HG02973 (cell line): ENCODE results near the gene LRCH2.
"Not testable (repeated sequence)": the region's sequence is repeated elsewhere in the genome, so short reads cannot be mapped to it uniquely, and the experiment has no call there.

Experiments
- ATAC-seq: cut with Tn5 transposase; IDR thresholded peaks from one replicate; pipeline ENCODE4 v1.9.1; 2021; ENCODE audit warnings: moderate library complexity; ENCODE audit not compliant: unreplicated experiment

The LRCH2 gene, protein sequence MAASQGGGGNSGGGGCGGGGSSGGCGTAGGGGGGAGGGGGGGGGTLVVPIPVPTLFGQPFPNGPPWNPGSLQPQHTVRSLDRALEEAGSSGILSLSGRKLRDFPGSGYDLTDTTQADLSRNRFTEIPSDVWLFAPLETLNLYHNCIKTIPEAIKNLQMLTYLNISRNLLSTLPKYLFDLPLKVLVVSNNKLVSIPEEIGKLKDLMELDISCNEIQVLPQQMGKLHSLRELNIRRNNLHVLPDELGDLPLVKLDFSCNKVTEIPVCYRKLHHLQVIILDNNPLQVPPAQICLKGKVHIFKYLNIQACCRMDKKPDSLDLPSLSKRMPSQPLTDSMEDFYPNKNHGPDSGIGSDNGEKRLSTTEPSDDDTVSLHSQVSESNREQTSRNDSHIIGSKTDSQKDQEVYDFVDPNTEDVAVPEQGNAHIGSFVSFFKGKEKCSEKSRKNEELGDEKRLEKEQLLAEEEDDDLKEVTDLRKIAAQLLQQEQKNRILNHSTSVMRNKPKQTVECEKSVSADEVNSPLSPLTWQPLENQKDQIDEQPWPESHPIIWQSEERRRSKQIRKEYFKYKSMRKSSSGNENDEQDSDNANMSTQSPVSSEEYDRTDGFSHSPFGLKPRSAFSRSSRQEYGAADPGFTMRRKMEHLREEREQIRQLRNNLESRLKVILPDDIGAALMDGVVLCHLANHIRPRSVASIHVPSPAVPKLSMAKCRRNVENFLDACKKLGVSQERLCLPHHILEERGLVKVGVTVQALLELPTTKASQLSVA

DNA sequence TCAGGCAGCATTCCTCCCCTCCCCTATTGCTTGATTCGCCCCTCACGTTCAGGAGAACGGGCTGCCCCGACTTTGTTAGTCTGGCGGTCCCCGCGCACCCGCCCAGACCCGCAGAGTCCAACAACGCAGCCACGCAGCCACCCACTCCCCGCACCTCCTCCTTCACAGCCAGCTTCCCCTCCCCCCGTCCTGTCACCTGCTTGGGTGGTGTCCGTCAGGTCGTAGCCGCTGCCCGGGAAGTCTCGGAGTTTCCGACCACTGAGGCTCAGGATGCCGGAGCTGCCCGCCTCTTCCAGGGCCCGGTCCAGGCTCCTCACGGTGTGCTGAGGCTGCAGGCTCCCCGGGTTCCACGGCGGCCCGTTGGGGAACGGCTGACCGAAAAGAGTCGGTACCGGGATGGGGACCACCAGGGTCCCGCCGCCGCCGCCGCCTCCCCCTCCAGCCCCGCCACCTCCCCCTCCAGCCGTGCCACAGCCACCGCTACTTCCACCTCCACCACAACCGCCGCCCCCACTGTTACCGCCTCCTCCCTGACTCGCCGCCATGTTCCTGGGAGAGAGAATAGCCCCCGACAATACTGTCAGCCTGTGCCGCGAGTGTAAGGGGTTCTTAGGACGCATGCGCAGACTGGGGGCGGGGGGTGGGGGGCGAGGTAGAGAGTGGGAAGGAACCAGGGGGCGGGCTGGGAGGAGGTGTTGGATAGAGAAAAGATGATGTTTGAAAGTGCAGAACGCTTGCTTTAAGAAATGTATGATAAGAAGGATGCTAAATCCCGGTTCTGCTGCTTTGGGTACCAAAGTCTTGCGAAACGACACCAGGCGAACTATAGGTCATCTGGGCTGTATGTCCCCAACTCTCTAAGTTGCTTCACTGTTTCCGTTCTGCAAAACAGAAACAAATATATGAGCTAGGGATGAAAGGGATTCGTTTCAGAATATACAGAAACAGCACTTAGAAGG lies at the start of gene LRCH2:
TSS of gene LRCH2 (minus strand) at position 600 of the 959 bp plus-strand sequence. CDS start at position 545, 55 bp downstream.
- no peak for ATAC-seq

DNA sequence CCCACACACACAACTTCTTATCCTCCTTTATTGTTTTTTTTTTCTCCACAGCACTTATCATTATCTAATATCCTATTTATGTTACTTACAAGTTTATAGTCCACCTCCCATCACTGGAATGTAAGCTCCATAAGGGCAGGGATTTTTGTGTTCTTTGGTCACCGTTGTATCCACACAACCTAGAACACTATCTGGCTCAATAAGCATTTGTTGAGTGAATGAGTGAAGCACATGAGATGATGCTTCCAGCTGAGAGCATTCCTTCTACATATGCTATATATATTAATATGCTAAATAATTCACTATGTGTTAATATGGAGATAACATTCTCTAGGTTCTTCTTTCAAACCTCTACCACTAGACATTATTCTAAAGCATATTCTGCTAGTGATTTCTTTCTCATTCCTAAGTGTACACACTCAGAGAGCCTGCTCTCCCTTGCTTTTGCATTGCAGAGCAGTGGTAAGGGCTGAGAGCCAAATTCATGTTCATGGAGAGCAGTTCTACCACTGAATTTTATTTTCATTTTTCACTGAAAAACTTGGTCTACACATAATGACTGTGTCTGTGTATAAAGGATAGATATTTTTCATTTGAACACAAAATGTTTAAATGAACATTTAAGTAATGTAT lies 35.3 kb upstream of the LRCH2 start:
- no peak for ATAC-seq

DNA sequence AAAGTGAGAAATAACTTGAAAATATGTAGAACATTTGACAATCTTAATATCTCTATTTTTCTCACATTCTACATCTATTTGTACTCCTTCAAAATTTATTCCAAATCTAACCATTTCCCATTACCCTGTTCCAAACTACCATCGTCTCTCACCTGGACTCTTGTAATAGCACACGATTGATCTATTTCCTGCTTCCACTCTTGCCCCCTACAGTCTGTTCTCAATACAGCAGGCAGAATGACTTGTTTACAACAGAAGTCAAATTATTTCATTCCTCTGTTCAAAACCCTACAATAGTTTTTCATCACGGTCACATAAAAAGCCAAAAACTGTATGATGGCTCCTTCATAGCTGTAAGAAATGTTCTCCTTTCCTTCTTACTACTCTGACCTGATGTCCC lies 34.5 kb upstream of the LRCH2 start:
- ATAC-seq: no peak

DNA sequence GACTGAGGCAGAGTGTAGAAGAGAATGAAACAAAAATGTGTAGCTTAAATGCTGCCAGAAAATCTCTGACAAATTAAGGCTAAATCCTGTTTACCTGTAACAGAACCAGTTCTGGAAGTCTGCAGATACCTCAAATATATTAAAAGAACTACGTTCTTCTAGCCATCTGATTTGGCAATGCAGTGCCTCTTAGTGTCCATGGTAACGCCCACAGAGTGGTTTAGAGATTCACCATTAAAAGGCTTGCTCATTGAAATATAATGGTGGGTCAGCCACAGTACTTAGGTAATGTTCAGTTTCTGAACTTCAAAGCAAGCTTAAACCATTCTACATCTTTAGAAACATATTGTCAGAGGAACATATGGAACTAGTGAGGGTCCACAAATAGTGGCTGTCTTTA lies 32.4 kb upstream of the LRCH2 start:
- no peak for ATAC-seq

DNA sequence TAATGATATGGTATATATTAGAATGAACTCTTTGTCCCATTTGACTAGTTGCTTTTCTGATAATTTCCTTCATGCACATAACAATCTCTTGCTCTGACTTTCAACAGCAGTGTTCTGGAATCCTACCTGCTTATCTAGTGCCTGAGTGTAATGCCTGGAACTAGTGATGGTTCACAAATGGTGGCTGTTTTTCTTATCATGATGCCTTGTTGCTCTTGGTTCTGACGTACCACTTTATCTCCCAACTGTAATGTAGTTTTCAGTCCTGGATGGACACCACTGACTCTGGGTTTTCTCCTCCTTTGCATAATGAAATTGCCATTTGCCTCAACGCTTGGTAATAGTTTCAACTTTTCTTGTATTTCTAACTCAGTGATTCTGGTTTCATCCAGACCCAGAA lies 30.1 kb upstream of the LRCH2 start:
- no peak for ATAC-seq

DNA sequence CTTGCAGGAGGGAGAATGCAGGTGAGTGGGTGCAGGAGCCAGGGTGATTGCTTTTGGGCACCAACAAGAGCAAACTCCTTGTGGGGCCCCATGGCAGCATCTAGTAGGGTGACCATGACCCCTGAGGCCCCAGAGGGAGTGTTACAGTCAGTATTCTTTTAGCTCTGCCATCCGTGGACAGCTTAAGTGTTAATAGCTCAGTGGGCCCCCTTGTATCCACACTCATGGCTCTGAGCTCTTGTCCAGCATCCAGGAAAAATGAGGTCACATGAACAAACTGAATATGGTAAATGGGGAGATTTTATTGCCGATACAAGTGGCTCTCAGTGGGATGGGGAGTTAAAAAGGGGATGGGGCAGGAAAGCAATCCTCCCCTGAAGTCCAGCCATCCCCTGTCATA lies 27.3 kb upstream of the LRCH2 start:
- no peak for ATAC-seq

DNA sequence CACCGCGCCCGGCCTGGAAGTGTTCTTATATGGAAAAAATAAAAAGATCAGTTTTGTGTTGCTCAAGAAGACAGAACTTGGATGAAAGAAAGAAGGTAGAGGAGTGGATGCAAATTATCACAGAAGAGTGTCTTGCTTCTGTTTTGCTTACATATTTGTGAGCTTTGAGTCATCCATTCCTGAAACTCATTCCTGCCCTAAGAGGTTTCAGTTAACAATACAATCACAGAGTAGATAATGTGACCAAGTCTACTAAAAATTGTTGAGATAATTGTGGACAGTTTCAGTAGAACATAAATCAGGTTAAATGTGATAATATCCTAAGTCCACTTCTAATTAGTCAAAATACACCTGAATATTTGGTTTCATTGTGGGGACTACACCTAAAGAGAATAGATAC lies 26.4 kb upstream of the LRCH2 start:
- ATAC-seq: no peak

DNA sequence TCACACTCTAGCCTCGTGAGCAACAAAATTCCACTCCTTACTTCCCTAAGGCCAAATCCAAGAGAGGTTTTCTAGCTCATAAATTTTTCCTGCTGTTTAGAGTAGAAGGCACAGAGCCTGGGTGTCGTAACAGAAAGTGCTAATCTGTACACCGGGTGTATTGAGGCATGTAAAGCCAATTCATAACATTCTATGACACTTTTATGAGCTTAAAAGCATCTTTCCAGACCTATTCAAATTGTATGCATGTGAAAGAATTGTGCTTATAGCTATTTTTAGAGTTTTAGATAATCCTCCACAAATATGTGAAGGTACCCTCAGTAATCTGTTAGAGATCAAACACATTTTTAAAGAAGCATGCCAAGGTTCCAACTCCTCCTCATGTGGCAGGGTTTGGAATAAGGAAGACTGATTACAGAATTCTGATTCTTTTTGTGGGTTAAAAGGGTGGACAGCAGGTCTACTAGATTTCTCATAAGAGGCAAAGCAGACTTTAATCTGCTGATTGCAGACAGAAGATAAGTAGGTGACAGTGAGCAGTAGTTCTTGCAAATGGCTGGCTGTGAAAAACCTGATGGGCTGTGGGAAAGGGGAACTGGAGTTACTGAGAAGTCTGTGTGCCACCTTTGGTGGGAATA lies 25.5 kb upstream of the LRCH2 start:
- ATAC-seq: no peak

DNA sequence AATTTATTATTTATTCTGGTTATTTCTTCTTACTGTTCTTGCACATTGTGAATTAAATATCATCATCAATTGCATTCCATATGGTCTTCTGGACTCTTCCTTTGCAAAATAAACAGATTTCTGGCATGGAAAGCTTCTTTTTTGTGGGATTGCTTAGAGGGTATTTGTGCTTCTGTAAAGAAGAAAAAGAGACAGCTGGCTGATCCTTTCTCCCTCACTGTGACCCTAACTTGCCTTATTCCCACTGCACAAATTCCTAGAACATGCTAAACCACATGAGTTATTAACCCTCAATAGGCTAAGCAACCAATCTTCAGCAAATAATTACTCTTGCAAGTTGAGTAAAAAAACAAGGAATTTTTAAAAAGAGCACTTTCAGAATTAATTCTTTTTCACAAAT lies 23.8 kb upstream of the LRCH2 start:
- ATAC-seq: no peak

DNA sequence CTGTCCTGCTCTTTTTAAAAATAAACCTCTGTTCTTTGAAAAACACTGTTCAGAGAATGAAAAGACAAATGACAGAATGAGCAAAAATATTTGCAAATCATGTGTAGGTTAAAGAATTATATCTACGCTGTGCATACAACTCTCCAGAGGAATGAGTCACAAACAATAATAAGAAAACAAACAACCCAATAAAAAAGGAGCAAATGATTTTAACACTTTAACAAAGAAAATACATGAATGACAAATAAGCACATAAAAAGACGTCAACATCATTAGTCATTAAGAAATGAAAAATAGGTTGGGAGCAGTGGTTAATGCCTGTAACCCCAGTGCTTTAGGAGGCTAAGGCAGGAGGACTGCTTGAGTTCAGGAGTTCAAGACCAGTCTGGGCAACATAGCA lies 21.1 kb upstream of the LRCH2 start:
- no peak for ATAC-seq

DNA sequence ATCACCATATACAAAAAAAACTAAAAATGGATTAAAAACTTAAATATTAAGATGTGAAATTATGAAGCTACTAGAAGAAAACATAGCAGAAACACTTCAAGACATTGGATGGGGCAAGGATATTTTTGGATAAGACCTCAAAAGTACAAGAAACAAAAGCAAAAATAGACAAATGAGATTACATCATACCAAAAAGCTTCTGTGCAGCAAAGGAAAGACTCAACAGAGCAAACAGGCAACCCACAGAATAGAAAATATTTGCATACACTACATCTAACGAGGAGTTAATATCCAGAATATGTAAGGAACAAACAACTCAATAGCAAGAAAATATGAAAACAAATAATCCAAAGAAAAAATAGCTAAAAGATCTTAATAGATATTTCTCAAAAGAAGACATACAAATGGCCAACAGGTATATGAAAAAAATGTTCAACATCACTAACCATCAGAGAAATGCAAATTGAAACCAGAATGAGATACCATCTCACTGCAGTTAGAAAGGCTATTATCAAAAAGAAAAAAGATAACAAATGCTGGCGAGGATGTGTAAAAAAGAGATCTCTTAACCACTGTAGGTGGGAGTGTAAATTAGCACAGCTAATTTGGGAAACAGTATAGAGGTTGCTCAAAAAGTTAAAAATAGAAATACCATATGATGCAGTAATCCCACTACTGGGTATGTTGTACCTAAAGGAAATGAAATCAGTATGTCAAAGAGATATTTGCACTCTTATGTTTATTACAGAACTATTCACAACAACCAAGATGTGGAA lies 17.8 kb upstream of the LRCH2 start:
- ATAC-seq: no peak

DNA sequence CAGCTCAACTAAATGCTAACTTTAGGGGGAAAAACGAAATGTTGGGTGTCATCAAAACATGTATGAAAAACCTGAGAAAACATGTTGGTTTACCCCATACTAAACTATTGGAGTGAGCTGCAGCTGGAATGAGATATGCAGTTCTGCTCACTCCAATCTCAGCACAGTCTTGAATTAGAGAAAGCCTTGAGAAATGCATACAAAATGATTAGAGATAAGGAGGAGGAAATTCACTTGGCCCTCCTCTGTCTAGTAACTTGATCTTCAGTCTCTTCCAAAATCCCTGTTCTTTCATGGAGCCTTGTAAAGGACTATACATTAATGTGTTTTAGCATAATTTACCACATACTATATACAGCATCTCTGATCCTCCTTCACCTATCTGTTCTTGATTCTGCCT lies 3.2 kb upstream of the LRCH2 start:
- ATAC-seq: no peak

DNA sequence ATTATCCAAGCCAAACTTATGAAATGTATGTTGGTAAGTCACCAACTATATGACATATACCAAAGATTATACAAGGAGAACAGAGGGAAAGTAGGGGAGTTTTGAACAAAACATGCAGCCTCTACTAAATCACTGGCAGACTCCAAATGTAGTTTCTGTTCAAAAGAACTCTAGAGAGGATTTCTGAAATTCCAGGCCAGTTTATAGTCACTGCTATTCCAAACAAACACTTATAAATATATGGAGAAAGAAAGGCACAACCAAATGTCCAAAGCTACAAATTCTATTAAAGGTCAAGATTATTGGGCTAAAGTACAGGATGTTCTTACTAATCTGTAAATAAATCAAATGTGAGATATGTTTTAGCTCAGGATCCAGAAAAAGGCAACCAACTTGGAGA lies 2.7 kb upstream of the LRCH2 start:
- ATAC-seq: no peak

DNA sequence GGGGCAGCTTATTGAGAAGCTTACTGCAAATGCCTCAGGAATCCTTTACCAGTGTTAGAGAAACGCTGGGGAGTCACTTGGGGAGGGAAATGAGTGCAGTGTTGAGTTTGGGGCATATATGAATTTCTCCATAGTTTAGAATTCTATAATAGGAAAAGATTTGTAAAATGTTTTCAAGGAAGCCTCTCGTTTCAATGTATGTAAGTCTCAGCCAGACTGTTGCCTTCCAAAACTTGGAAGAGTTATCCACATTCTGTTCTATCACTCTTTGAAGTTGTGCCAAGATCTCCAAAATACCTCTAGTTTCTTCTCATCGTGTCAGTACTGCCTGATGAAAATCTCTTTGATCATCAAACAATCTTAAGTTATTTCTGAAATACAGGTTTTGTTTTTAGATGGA lies 565 bp upstream of the LRCH2 start:
- no peak for ATAC-seq

DNA sequence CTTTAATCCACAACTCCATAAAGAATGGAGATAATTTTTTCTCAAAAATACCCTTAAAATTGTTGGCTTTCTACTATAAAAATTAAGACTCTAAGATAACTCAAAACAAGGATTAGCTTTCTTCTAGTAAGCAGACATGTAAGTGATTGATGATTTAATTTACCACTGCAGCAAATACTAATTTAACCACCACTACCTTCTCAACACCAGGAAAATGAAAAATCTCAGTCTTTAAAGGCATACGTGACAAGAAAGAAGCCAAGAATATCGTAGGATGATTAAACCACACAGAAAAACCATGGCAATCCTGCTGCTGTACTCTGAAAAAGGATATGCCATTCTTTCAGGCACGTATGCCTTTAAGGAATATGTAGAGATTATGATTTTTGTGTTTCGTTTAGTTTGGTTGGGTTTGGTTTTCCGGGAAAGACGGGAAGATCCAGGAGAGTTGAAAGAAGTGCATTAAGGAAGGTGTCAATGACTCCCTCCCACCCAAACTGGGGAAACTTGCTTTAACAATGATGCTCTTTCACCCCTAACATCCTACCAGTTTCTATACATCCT lies 881 bp downstream of the LRCH2 start:
- no peak for ATAC-seq

DNA sequence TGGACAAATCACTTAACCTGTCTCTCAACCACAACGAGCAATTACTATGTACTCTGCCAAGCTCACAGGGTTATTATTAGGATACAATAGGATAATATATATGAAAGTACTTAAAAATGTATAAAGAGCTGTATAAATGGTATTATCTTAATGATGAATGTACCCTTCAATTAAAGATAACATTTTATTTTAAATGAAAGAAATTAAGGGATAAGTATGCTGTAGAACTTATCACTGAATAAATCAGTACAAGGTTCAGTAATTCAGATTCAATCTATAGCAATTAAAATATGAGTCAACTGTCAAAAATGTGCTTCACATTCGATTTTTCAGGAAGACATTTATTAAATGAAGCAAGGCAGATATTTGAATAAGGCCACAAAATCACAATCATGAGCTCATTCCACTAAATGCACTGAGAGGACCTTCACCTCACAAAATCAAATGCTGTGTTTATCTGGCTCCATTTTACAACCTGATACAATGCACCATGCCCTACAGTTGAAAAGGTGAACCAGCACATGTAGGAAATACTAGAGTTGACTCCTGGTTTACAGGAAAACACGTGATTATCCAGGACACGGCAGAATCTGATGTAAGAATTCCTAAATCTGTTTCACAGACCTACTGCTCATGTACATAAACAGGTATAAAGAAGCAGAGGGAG lies 4.4 kb downstream of the LRCH2 start:
- no peak for ATAC-seq

DNA sequence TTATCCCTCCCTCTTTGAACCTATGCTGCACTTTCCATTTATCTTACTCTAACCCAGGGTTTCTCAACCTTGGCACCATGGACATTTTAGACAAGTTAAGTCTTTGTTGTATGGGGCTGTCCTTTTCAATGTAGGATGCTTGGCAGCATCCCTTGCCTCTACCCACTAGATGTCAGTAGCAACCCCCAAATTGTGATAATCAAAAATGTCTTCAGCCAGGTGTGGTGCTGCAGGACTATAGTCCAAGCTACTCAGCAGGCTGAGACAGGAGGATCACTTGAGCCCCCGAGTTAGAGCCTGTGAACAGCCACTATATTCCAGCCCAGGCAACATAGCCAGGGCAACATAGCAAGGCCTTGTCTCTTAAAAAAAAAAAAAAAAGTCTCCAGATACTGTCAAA lies 7.0 kb downstream of the LRCH2 start:
- ATAC-seq: no peak

DNA sequence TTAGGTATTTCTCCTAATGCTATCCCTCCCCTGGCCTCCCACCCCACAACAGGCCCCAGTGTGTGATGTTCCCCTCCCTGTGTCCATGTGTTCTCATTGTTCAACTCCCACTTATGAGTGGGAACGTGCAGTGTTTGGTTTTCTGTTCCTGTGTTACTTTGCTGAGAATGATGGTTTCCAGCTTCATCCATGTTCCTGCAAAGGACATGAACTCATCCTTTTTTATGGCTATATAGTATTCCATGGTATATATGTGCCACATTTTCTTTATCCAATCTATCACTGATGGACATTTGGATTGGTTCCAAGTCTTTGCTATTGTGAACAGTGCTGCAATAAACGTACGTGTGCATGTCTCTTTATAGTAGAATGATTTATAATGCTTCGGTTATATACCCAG lies 16.6 kb downstream of the LRCH2 start:
- ATAC-seq: not testable (repeated sequence)

DNA sequence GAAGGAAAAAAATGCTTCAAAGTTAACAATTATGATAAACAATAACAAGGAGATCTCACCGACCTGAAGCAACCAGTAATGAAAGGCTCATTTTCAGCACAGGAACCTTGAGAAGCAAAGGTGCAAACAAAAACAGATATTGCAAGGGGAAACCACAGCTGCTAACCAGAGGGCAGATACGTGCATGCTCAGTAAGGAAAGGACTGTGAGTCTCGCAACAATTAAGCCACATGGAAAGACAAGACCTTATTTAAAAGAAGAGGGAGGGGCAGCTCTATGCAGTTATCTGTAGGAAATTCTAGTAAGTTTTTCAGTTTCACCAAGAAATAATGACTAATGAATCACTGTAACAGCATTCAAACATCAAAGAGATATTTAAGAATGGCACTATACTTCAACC lies 19.3 kb downstream of the LRCH2 start:
- ATAC-seq: no peak
